HG03460 (cell line): ENCODE data around the gene DPYSL5.
"Not testable (repeated sequence)": the region's sequence is repeated elsewhere in the genome, so short reads cannot be mapped to it uniquely, and the experiment has no call there.

ENCODE experiments used
- ATAC-seq: cut with Tn5 transposase; IDR thresholded peaks from one replicate; pipeline ENCODE4 v1.9.1; 2021; ENCODE audit not compliant: unreplicated experiment

The DPYSL5 gene

GRCh38 chr2:26873286-26873983 is 25.5 kb downstream of the DPYSL5 start:
- no peak for ATAC-seq

GRCh38 chr2:26874514-26874913 is 26.6 kb downstream of the DPYSL5 start:
- no peak for ATAC-seq

GRCh38 chr2:26875065-26875634 is 27.2 kb downstream of the DPYSL5 start:
- no peak for ATAC-seq

- no peak for ATAC-seq
Measured at GRCh38 chr2:26875808-26876207, 27.9 kb downstream of the DPYSL5 start.

- ATAC-seq, result no peak
Measured at GRCh38 chr2:26876260-26876659, 28.3 kb downstream of the DPYSL5 start.

GRCh38 chr2:26877276-26877675 is 29.3 kb downstream of the DPYSL5 start:
- no peak for ATAC-seq

GRCh38 chr2:26880161-26880560 is 32.2 kb downstream of the DPYSL5 start:
- no peak for ATAC-seq

GRCh38 chr2:26880910-26881435 is 33.0 kb downstream of the DPYSL5 start:
- ATAC-seq, result no peak

GRCh38 chr2:26882220-26882619 is 34.3 kb downstream of the DPYSL5 start:
- not testable (repeated sequence) for ATAC-seq

GRCh38 chr2:26883956-26884355 is 36.0 kb downstream of the DPYSL5 start:
- ATAC-seq, result no peak

- no peak for ATAC-seq
Measured at GRCh38 chr2:26884486-26884885, 36.6 kb downstream of the DPYSL5 start.

GRCh38 chr2:26885651-26886329 is 37.9 kb downstream of the DPYSL5 start:
- ATAC-seq, result no peak

GRCh38 chr2:26886736-26887135 is 38.8 kb downstream of the DPYSL5 start:
- ATAC-seq, result no peak

- ATAC-seq, result no peak
Measured at GRCh38 chr2:26887151-26887550, 39.2 kb downstream of the DPYSL5 start.

GRCh38 chr2:26889796-26890195 is 41.9 kb downstream of the DPYSL5 start:
- no peak for ATAC-seq

GRCh38 chr2:26890341-26891000 is 42.5 kb downstream of the DPYSL5 start:
- no peak for ATAC-seq

- no peak for ATAC-seq
Measured at GRCh38 chr2:26892133-26892532, 44.2 kb downstream of the DPYSL5 start.

GRCh38 chr2:26892922-26893524 is 45.1 kb downstream of the DPYSL5 start:
- ATAC-seq, result no peak

- no peak for ATAC-seq
Measured at GRCh38 chr2:26894136-26894535, 46.2 kb downstream of the DPYSL5 start.

GRCh38 chr2:26897807-26898479 is 50.0 kb downstream of the DPYSL5 start:
- no peak for ATAC-seq
